GM10266 (cell line): Measurements from ENCODE around the gene MMP17.

Source experiments
- DNase-seq: peaks from one replicate; pipeline ENCODE4 v3.0.0; 2012; ENCODE audit errors: extremely low spot score
- CTCF ChIP-seq: IDR thresholded peaks from 2 replicates; pipeline ENCODE4 v1.5.1; 2012; ENCODE audit warnings: mild to moderate bottlenecking, low read depth; ENCODE audit not compliant: control insufficient read depth, insufficient read depth; ENCODE audit errors: missing control alignments

The MMP17 gene

GRCh38 chr12:131830335-131830913 lies 2.2 kb downstream of the MMP17 start:
- peak; percentile 78 for DNase-seq
- TF ChIP-seq CTCF, result peak; percentile 76

GRCh38 chr12:131830914-131831571 lies 2.9 kb downstream of the MMP17 start:
- DNase-seq, result no peak
- TF ChIP-seq CTCF, result no peak

GRCh38 chr12:131831635-131832041 lies 3.4 kb downstream of the MMP17 start:
- DNase-seq, result no peak

GRCh38 chr12:131832321-131833231 lies 4.4 kb downstream of the MMP17 start:
- DNase-seq, result no peak
- no peak for TF ChIP-seq CTCF

More at GRCh38 chr12:131831635-131832041, 3.4 kb downstream of the MMP17 start:
- TF ChIP-seq CTCF, result no peak

GRCh38 chr12:131833288-131833895 lies 5.2 kb downstream of the MMP17 start:
- DNase-seq, result no peak
- TF ChIP-seq CTCF, result no peak

GRCh38 chr12:131833896-131834641 lies 5.9 kb downstream of the MMP17 start:
- peak; percentile 37 for TF ChIP-seq CTCF
- DNase-seq, result no peak
